ENCODE data around the gene ARHGAP24. TPM values are rescaled to one million over a fixed set of nuclear protein-coding genes. Genes with fewer than 3 reads are reported as not detected.

Gene ARHGAP24
- total and polyA plus RNA-seq, 2 donors (not counting 1 experiment from before 2014, with no cell fraction given): 48.4 to 141 TPM

GRCh38 chr4:85986266-85986665 lies 511.3 kb downstream of the ARHGAP24 start:
- no peak for DNase-seq
- Mint-ChIP-seq H3K9me3 (ENCODE audit: insufficient read depth) (no peaks in the 10 kb centered on the region), H3K27ac (no peak overlapping the region), H3K4me3 (no peak overlapping the region), H3K4me1 (no peaks in the 10 kb centered on the region), H3K27me3 (no peaks in the 10 kb centered on the region)
- Histone ChIP-seq H3K27me3 (replicated peaks in 1 of 4; ENCODE audit: control extremely low read depth in 1 of 4, control insufficient read depth in 3 of 4, insufficient read depth in 4 of 4, low read length in 3 of 4) (no peaks in the 10 kb centered on the region), H3K79me2 (ENCODE audit: control insufficient read depth, insufficient read depth, low read length) (no peaks in the 10 kb centered on the region), H4K20me1 (ENCODE audit: control insufficient read depth, insufficient read depth, low read length, poor library complexity, severe bottlenecking) (no peaks in the 10 kb centered on the region), H3K4me1 (ENCODE audit: control insufficient read depth in 2 of 2, insufficient read depth in 2 of 2, low read length in 2 of 2) (no peaks in the 10 kb centered on the region), H3K9ac (ENCODE audit: low read length) (no peak overlapping the region), H3K27ac (ENCODE audit: low read length in 2 of 2) (no peak overlapping the region), H3K4me2 (replicated peaks; ENCODE audit: low read depth, low read length, poor library complexity, severe bottlenecking) (no peak overlapping the region), H3K9me3 (ENCODE audit: control extremely low read depth in 1 of 3, control insufficient read depth in 2 of 3, insufficient read depth in 1 of 3, low read length in 2 of 3) (peaks cover 0 to 1% (median 0%) of the 10 kb centered on the region in 3 donors), H3K36me3 (replicated peaks in 1 of 2; ENCODE audit: control extremely low read depth in 1 of 2, control insufficient read depth in 1 of 2, extremely low read depth in 1 of 2, insufficient read depth in 2 of 2, low read length in 1 of 2) (peaks cover 27 to 36% of the 10 kb centered on the region in 2 experiments), H3K4me3 (ENCODE audit: control extremely low read depth in 1 of 5, extremely low read depth in 1 of 5, insufficient read depth in 1 of 5, low read depth in 2 of 5, low read length in 4 of 5) (no peak overlapping the region), H2AFZ (ENCODE audit: insufficient read depth, low read depth, low read length, poor library complexity, severe bottlenecking) (no peak overlapping the region)
- WGBS (ENCODE audit: insufficient coverage): 100% methylated on average over 1 of the region's 1 CpG
- intact Hi-C loops (cut with micrococcal nuclease): no loop called here
- no peak for ATAC-seq (ENCODE audit: low read depth)
- ChIA-PET POLR2A (no interaction called here), CTCF (interaction anchor here (0.9 kb wide), 1 partner anchor 17 kb away, joined by 3 read pairs; no protein-coding TSS in a partner anchor)
- TF ChIP-seq CTCF (IDR thresholded peaks at IDR 0.05) (no peak), EZH2 (IDR thresholded peaks at IDR 0.05; ENCODE audit: borderline replicate concordance, insufficient read depth, low read depth, low read length, poor library complexity, severe bottlenecking) (no peak)

DNA sequence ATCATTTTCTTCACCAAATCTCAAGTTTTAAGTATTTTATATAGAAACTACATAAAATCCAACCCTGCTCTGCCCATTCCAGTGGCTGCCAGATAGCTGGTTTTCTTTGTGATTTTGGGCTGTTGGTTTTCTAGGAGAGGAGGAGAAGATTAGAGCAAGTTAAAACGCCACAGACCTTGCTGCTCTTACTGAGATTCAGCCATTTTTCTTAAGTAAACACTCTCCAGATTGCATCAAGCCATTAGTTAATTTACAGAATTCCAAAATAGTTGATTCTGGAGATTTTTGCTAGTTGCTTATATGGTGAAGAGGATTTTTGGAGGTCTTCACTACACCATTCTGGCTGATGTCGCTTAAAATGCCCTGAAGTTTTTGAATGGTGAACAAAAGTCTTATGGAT lies 518.7 kb downstream of the ARHGAP24 start:
- Mint-ChIP-seq H3K4me3 (no peak overlapping the region), H3K27me3 (no peaks in the 10 kb centered on the region), H3K9me3 (ENCODE audit: insufficient read depth) (no peaks in the 10 kb centered on the region), H3K27ac (no peak overlapping the region), H3K4me1 (no peaks in the 10 kb centered on the region)
- H3K79me2 ChIP-seq (ENCODE audit: control insufficient read depth, insufficient read depth, low read length): no peaks in the 10 kb centered on the region
- H3K4me2 ChIP-seq (replicated peaks; ENCODE audit: low read depth, low read length, poor library complexity, severe bottlenecking): no peak overlapping the region
- no peak overlapping the region for H2AFZ ChIP-seq (ENCODE audit: insufficient read depth, low read depth, low read length, poor library complexity, severe bottlenecking)
- intact Hi-C loops (cut with micrococcal nuclease): no loop called here
- POLR2A ChIA-PET: no interaction called here
- no peak for DNase-seq
- no peak for TF ChIP-seq EZH2 (IDR thresholded peaks at IDR 0.05; ENCODE audit: borderline replicate concordance, insufficient read depth, low read depth, low read length, poor library complexity, severe bottlenecking)
- no peak for TF ChIP-seq CTCF (IDR thresholded peaks at IDR 0.05)
- H3K4me1 ChIP-seq (ENCODE audit: control insufficient read depth in 2 of 2, insufficient read depth in 2 of 2, low read length in 2 of 2): no peaks in the 10 kb centered on the region
- ATAC-seq (ENCODE audit: low read depth): no peak
- CTCF ChIA-PET: interaction anchor here (1.3 kb wide), 1 partner anchor 24 kb away, joined by 3 read pairs; no protein-coding TSS in a partner anchor
- no peak overlapping the region for H3K4me3 ChIP-seq (ENCODE audit: control extremely low read depth in 1 of 5, extremely low read depth in 1 of 5, insufficient read depth in 1 of 5, low read depth in 2 of 5, low read length in 4 of 5)
- H3K36me3 ChIP-seq (replicated peaks in 1 of 2; ENCODE audit: control extremely low read depth in 1 of 2, control insufficient read depth in 1 of 2, extremely low read depth in 1 of 2, insufficient read depth in 2 of 2, low read length in 1 of 2): peaks cover 11 to 43% of the 10 kb centered on the region in 2 experiments
- no CpG with 5 or more reads among the region's 2 CpGs for WGBS (ENCODE audit: insufficient coverage)
- no peak overlapping the region for H3K9ac ChIP-seq (ENCODE audit: low read length)
- H4K20me1 ChIP-seq (ENCODE audit: control insufficient read depth, insufficient read depth, low read length, poor library complexity, severe bottlenecking): no peaks in the 10 kb centered on the region
- H3K27ac ChIP-seq (ENCODE audit: low read length in 2 of 2): no peak overlapping the region
- no peaks in the 10 kb centered on the region for H3K9me3 ChIP-seq (ENCODE audit: control extremely low read depth in 1 of 3, control insufficient read depth in 2 of 3, insufficient read depth in 1 of 3, low read length in 2 of 3)
- H3K27me3 ChIP-seq (replicated peaks in 1 of 4; ENCODE audit: control extremely low read depth in 1 of 4, control insufficient read depth in 3 of 4, insufficient read depth in 4 of 4, low read length in 3 of 4): no peaks in the 10 kb centered on the region
